HG03045 (cell line): ENCODE results near the gene GTSE1.
A peak's percentile ranks its signal among the peaks of the same experiment; 100 is the strongest.

ENCODE experiments used
- ATAC-seq: cut with Tn5 transposase; IDR thresholded peaks from one replicate; pipeline ENCODE4 v1.9.1; 2021; ENCODE audit warnings: mild to moderate bottlenecking, moderate library complexity; ENCODE audit not compliant: unreplicated experiment

The GTSE1 gene

DNA sequence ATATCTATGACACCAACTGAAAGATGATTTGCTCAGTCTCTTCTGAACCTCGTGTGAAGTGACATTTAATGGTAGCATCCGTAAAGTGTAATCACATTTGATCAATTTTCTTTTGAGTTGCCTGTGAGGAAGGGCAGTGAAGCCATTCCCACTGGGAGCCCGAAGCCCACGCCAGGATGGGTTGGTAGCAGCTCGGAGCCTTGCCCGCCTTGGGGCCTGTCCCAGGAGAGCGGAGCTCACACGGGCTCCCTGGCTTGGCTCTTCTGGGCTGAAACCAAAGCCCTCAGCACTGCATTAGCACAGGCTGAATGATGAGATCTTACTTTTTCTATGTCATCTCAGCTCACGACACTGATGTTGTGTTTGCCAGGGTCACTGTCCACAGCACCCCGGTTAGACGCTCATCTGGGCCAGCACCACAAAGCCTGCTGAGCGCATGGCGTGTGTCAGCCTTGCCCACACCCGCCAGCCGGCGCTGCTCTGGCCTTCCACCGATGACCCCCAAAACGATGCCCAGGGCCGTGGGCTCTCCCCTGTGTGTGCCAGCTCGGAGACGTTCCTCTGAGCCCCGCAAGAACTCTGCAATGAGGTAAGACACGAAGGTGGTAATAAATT is 29.5 kb downstream of the GTSE1 start:
- no peak for ATAC-seq

- no peak for ATAC-seq
Measured at GRCh38 chr22:46327691-46328465, 31.2 kb downstream of the GTSE1 start.

- ATAC-seq, result no peak
Measured at GRCh38 chr22:46328797-46329196, 32.1 kb downstream of the GTSE1 start.

GRCh38 chr22:46329616-46330015 is 32.9 kb downstream of the GTSE1 start:
- no peak for ATAC-seq

DNA sequence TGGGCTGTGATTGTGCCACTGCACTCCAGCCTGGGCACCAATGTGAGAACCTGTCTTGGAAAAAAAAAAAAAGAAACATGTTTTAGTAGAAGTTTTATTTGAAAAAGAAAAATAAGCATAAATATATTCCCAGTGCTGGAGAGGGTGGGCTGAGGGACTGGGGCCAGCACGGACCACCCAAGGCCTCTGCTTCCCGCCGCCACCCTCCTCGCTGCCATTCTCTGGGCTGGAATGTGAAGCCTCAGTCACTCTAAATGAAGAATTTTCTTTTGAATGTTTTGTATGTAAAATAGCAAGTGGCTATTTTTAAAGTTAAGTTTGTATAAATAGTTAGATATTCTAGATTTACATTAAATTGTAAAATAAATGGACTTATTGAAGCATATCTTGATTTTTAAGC is 33.8 kb downstream of the GTSE1 start:
- ATAC-seq, result no peak

DNA sequence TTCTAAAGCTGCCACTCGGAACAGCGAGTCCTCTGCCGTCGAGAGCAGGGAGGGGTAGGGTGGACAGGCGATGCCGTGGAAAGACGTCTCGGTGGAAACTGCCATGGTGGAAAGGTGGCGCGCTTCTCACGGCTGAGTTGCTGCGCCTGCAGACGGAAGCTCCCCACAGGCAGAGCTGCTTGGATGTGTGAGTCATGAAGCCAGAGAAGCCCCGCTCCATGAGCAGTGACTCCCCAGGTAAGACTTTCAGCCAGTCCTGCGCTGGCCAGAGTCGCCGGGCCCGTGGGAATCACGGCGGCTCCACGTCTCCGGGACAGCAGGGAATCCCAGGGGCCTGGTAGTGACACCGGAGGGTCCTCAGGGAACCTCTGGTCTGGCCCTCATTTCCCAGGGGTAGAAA is 34.8 kb downstream of the GTSE1 start:
- no peak for ATAC-seq

GRCh38 chr22:46335201-46336118 is 38.8 kb downstream of the GTSE1 start, which contains the start of gene TRMU:
TSS of gene TRMU (plus strand) at chr22:46335714. CDS start at chr22:46335765, 51 bp downstream.
- ATAC-seq, result peak; percentile 84

DNA sequence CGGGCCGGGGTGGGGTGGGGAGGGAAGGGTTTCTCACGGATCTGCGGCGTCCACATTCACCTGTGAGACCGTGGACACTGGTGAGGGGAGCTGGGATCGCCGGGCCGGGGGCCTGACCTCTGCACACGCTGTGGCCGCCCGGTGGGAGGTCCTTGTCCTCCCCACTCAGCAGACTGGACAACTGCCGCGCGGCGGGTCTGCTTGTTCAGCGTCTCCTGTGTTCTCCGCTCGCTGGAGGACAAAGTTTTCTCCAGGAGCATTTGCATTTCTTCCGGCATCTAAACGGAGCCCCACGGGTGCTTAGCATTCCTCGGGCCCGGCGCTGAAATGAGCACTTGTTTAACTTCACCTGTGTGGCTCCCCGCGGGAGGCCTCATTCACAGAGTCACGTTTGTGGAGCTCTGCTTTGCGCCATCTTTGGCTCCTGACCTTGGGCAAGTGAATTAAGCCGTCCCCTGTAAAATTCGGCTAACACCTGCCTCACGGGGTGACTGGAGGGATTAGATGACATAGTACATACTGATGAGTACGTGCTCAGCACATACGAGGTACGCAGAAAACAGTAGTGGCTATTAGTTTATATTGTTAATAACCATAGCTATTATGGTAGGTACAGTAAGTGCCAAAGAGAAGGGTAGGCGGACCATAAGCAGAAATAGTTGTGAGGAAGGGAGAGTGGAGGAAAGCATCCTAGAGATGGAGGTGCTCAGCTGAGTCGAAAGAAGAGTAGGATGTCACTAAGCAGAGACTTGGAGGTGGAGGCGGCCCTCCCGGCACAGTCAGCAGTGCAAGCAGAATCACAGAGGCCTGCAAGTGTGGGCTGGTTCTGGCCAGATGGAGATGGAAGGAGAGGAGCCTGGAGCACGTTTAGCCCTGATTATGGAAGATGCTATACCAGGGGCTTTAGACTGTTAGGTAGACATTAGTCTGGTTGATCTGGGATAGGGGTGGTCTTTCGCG is 39.7 kb downstream of the GTSE1 start:
- peak; percentile 12 for ATAC-seq

DNA sequence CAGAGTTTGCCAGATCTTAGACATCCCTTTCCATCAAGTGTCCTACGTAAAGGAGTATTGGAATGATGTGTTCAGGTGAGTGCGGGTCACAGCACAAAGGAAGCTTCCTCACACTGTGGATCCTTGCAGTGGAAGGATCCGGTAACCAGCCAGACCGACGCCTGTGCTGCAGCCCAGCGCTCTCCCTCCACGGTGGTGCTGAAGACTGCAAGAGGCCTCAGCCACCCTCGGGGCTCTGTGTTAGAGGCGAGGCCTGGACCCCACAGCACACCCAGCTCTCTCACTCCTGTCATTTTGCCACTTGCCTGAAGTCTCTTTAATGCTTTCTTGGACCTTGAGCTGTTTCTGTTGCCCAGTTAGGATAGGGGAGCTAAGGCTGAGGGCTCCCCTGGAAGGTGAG is 41.2 kb downstream of the GTSE1 start:
- no peak for ATAC-seq

- no peak for ATAC-seq
Measured at GRCh38 chr22:46338636-46339035, 42.0 kb downstream of the GTSE1 start.

DNA sequence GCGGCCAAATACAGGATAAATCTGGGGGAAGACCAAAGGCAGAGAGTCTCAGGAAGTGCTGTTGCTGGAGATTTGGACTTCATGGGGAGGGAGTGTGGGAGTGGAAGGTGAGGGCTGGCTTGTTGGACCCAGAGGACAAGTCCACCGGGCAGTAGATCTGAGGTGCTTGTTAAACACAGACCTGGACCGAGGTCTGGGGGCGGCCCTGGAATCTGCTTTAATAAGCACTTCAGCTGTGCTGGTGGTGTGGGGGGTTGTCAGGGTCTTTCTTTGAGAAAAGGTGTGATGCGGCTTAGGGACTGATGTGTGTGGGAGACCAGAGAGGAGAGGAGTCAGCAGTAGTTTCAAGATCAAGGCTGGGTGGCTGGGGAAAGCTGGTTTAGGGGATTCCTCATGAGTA is 43.3 kb downstream of the GTSE1 start:
- no peak for ATAC-seq

DNA sequence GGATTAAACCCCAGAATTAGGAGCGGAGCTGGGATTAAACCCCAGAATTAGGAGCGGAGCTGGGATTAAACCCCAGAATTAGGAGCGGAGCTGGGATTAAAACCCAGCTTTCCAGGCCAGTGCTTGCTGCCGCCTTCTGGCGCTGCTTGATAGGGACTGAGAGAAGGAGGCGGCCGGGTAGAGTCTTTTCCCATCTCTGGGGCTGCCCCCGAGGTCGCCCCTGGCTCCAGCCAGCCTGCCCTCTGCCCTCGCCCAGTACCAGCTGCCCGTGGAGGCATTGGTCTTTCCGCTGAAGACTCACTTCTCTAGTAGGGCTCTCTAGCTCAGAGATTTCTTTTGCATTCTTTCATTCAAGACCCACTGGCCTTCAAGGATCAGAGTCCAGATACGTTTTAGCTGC is 44.0 kb downstream of the GTSE1 start:
- ATAC-seq, result no peak

DNA sequence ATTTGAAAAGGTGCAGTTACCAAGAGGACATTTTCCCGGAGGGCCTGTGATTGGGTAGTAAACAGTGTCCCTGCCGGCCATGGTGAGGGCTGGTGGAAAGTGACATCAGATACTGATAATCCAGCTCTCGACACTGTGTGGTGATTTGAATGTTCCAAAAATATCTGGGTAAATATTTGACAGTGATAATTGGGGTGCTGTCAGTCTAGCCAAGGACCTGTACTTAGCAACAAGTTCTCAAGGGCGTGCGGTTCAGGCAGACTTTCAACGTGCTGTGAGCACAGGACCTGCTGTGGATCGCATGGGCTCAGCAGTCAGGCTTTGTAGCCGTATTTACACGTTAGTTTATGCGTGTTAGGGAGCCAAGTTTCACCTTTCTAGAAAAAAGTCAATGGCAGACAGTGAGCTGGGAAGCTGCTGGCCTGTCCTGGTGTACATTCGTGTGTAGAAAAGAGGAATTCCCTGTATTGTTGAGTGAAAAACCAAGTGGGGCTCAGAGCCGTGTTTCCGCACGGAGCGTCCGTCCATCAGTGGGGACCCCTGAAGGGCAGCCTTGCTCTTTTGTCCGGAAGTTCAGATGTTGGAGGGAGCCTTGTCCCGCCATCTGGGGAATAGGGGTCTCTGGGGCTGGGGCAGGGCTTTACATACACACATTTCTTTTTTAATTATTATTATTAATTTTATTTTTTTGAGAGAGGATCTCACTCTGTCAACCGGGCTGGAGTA is 50.2 kb downstream of the GTSE1 start:
- no peak for ATAC-seq

GRCh38 chr22:46347646-46348045 is 51.0 kb downstream of the GTSE1 start:
- no peak for ATAC-seq

DNA sequence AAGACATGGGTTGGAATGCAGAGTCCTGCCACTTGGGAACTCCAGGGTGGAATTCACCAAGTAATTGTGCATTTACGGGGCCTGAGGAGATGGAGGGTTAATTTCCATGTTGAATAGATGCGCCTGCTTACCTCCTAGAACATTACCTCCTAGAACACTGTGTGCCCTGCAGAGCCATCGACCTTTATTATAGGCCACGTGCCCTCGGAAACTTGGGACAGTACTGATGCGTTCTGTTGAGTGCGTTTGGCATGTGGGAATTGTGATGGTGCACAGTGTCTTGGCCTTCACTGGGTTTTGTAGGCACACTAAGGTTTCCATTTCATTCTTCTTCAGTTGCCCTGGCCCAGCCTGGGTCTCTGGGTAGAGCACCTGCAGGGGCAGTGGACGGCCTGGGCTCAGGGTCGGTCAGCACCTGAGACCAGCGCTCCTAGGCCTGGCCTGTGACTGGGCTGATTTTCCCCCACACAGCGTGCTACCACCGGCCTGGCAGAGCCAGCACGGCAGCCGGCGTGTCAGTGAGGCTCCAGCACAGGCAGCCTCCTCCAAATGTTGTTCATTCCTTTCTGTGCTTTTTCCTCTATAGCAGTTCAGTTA is 51.5 kb downstream of the GTSE1 start:
- no peak for ATAC-seq

GRCh38 chr22:46349238-46349637 is 52.6 kb downstream of the GTSE1 start:
- no peak for ATAC-seq

- no peak for ATAC-seq
Measured at GRCh38 chr22:46349681-46350080, 53.0 kb downstream of the GTSE1 start.

- no peak for ATAC-seq
Measured at GRCh38 chr22:46350121-46350520, 53.5 kb downstream of the GTSE1 start.

- ATAC-seq, result no peak
Measured at GRCh38 chr22:46350646-46351045, 54.0 kb downstream of the GTSE1 start.
